NB4 (cell line): ENCODE measurements around the gene POLDIP2.

Experiments
- MYC ChIP-seq: IDR thresholded peaks from 2 replicates; pipeline ENCODE4 v1.6.1; 2011; ENCODE audit warnings: low read depth, low read length
- POLR2A ChIP-seq: IDR thresholded peaks from 2 replicates; pipeline ENCODE4 v1.6.1; 2011; ENCODE audit warnings: mild to moderate bottlenecking; ENCODE audit not compliant: insufficient read length; ENCODE audit errors: extremely low read depth

GRCh38 chr17:28381141-28381825 lies 24.0 kb upstream of the POLDIP2 start:
- TF ChIP-seq MYC (no peak), POLR2A (no peak)
